Kidney tubule cell (primary cell): Measurements from ENCODE around the gene SMARCE1.
"Not testable (repeated sequence)": the region's sequence is repeated elsewhere in the genome, so short reads cannot be mapped to it uniquely, and the experiment has no call there.

ENCODE experiments used
- DNase-seq: peaks from one replicate; pipeline ENCODE4 v3.0.0-alpha.2; 2018; ENCODE audit warnings: low spot score

The SMARCE1 gene

DNA sequence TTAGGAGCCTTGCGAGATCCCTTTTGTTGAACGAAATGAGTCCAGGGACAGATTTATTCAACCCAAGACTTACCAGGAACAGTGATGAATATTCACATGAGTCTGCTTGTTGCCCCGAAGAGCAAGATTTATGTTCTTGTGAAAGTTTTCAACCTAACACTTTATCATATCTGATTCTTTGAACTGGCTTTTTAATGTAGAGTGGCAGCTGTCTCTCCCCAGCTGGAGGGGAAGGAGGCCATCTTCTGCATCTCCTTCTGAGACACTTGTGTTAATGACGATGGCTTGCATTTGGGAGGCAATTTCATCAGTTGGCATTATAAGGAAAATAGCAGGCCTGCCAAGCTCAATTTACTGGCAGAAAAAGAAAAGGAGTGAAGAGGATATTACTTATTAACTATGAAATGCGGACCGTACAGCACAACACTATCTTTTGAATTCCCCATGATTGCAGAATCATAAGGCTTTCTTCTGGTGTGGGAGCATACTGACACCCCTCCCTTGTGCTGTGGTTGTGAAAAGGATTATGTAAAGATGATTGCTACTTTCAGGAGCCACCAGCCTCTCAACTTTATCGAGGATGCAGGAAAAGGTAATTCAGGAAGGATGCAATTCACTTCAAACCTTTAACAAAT is 35.7 kb downstream of the SMARCE1 start:
- no peak for DNase-seq

DNA sequence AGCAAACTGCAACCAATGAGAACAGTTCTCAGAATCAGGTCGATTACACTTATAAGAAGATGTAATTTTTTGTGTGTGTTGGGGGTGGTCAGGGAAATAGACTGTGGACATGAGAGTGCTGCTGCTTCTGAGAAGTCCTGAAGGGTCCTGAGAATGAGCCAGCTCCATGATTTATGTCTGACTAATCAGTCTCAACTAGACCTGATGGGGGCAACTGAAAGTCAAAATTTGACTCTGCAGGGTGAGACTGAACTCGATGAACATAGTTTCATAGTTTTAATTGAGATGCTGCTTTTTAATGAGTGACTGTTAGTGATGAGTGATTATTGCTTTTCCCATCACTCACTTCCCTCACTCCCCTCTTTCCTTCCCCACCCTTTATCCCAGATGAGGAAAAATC is 37.3 kb downstream of the SMARCE1 start:
- DNase-seq: no peak

DNA sequence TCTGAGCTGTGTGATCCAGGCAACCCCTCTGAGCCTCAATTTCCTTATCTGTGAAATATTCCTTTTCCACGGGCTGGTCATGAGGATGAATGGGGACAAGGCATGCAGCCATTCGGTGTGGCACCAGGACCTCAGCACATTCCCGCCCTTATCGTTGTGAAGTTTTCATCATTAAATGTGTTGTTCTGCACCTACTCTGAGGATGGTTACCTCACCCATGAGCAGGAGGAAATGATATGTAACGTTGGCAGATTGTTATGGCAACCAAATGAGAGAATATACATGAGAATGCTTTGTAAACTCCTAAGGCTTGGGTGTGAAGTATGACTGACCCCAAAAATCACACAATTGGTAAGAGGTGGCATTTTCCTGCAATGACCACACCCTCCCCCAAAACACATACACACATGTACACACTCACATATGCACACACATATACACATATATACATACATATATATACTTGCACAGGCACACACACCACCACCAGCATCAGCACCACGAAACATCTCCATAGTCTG is 39.5 kb downstream of the SMARCE1 start:
- DNase-seq: no peak

DNA sequence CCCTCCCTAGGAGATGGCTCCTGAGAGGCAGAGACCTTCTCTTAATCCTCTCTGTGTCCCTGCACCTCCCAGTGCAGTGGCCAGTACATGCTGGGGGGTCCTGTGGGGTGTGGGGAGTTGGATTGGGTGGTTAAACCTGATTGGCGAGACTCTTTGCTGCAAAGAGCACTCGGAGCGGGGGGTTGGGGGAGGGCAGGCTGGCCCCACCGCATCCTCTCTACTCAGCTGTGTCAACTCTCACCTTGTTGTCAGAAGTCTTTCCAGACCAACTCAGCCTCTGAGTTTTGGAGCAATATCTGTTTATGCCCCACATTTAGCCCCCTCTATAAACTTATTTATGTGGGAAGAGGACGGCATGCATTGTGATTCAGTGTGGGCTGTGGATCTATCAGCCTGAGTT is 40.0 kb downstream of the SMARCE1 start:
- DNase-seq: no peak

DNA sequence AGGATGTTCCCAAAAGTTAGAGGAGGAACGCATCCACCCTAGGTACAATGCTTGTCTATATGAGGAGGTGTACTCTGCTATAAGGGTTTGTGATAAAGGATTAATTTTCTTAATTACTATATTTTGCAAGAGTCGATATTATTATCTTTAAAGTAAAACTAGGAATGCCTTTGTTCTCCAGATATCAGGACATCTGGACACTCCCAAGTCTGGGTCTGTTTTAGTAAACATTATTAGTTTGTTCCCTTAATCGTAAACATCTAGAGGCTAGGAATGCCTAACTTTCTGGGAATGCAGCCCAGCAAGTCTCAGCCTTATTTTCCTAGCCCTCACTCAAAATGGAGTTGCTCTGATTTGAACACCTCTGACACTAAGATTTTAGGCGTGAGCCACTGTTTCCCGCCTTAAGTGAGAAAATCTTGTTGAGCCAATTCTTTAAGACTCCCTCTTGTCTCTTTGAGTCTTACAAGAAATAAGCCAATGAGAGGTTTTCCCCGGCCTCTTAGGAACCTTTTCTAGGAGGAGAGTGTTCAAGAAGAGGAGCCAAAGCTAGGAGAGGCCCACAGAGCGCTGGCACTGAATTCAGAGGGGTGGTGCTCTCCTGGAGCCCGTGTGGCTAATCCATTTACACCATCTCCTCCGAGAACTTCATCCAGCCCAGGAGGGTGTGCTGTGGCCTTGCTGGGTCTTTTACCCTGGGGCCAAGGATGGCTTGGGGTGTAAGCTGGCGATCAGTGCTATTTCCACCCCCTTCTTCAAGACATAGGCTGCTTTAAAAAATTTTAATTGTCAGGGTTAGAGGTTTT is 40.9 kb downstream of the SMARCE1 start:
- DNase-seq: no peak

DNA sequence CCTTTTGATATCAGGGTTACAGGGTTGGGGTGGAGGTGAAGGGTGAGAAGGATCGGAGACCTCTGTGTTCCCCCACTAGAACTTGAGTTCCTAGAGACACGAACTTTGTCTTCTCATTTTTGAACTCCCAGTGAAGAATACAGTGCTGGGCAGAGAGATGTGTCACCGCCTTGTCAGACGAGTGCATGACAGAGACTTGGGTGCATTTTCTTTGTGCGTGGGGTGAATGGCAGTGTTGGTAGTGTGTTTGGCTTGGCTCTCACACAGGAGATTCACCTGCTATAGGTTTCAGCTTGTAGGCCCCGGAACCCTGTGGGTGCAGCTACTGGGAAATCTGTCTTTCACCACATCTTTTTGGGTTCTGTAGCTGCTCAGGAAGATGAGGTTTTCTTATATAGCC is 42.3 kb downstream of the SMARCE1 start:
- no peak for DNase-seq

- no peak for DNase-seq
These were observed 43.1 kb downstream of the SMARCE1 start for GRCh38 chr17:40604327-40605080.

GRCh38 chr17:40602445-40603443 is 44.9 kb downstream of the SMARCE1 start:
- DNase-seq: no peak

DNA sequence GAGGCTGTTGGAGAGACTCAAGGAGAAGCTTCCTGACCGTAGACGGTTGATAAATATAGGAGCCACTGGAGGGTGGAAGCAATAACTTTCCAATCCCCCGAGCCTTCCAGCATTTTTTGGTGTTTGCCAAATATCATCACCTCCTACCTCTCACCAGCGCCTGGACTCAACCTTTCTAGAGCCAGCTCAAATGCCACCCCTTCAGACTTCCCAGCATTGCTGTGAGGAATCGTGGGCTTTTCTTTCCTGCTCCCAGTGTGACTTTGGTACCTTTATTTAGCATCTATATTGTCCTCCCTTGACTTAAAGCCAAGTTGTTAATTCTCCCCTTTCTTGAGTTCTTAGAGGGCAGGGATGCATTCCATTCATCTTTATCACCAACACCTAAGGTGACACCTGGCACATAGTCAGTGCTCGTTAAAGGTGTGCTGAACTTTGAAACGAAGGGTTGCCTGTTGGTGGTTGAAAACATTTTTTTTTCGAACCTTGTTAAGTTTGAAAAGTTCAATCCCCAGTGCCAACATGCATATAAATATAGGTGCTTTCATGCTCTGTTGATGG is 47.1 kb downstream of the SMARCE1 start:
- DNase-seq: peak; percentile 3

DNA sequence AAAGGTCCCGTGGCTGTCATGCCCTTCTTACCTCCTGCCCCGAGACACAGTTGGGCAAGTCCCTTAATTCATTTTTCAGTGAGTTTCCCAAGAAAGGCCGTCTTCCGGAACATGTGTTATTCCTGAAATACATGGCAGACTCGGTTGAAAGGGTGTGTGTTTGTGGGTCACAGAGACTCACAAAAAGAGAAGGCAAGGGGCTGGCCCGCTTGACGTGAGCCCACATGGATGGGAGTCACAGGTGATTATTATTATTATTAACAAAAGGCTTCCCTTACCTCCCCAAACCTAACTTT is 48.2 kb downstream of the SMARCE1 start:
- no peak for DNase-seq

GRCh38 chr17:40598619-40599467 is 48.8 kb downstream of the SMARCE1 start:
- DNase-seq: no peak

DNA sequence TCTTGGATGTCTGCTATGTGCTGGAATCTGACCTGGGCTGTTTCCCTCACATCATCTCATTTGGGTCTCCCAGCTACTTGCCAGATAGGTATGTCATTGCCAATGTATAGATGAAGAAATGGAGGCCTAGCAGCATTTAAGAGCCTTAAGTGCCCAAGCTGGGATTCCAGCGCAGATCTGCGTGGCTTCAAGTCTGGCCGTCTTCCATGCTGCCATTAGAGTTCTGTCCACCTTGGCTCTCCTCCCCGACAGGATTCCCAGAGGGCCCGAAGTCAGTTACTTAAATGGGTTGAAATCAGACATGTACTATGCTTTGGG is 49.4 kb downstream of the SMARCE1 start:
- no peak for DNase-seq

- DNase-seq: no peak
These were observed 49.9 kb downstream of the SMARCE1 start for GRCh38 chr17:40597556-40598300.

DNA sequence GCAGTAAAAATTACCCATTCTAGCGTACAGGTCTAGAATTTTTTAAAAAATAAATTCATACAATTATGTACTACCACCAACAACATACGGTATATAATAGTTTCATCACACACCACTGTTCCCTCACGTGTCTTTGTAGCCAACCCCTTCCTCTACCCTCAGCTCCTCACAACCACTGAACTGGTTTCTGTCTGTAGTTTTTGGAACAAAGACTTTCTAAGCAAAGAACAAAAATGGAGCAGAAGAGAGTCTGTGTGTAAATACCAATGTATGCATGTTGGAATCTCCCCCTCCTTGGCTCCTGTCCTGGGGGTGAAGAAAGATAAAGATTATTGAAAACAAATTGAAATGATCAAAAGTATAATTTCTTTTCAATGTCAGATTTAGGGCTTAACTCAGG is 50.5 kb downstream of the SMARCE1 start:
- no peak for DNase-seq

GRCh38 chr17:40596261-40596919 is 51.2 kb downstream of the SMARCE1 start:
- DNase-seq: peak; percentile 52

- DNase-seq: no peak
These were observed 56.9 kb downstream of the SMARCE1 start for GRCh38 chr17:40590742-40591141.

GRCh38 chr17:40588552-40588951 is 59.1 kb downstream of the SMARCE1 start:
- no peak for DNase-seq

DNA sequence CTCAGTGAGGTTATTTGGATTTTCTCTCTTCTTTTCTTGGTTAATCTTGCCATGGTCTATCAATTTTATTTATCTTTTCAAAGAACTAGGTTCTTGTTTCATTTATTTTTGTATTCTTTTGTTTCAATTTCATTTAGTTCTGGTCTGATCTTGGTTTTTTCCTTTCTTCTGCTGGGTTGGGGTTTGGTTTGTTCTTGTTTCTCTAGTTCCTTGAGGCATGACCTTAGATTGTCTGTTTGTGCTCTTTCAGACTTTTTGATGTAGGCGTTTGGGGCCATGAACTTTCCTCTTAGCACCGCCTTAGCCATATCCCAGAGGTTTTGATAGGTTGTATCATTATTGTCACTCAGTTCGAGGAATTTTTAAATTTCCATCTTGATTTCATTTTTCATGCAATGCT is 61.4 kb downstream of the SMARCE1 start:
- not testable (repeated sequence) for DNase-seq

DNA sequence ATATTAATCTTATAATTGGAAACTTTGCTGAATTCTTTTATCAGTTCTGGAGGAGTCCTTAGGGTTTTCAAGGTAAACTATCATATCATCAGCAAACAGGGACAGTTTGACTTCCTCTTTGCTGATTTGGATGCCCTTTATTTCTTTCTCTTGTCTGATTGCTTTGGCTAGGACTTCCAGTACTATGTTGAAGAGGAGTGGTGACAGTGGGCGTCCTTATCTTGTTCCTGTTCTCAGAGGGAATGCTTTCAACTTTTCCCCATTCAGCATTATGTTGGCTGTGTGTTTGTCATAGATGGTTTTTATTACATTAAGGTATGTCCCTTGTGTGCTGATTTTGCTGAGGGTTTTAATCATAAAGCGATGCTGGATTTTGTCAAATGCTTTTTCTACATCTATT is 62.7 kb downstream of the SMARCE1 start:
- not testable (repeated sequence) for DNase-seq
